Skin epidermis (tissue), 12 donors: ENCODE data around the gene CHTOP.

Experiments
- H3K27ac ChIP-seq, 21 experiments: fragments of 200-600 bp; sonication (generic) in 11 of 21; one replicate each; pipeline ENCODE4 v1.5.0; 2020; ENCODE audit warnings: mild to moderate bottlenecking in 3 of 21, inconsistent platforms in 2 of 21, moderate library complexity in 2 of 21
- H3K4me3 ChIP-seq, 7 experiments: fragments of 200-600 bp; sonication (generic) in 2 of 7; one replicate each; pipeline ENCODE4 v1.5.0; 2020; ENCODE audit warnings: inconsistent platforms in 2 of 7, mild to moderate bottlenecking in 2 of 7, moderate library complexity in 1 of 7

Gene CHTOP

GRCh38 chr1:153677718-153678518 is 44.1 kb downstream of the CHTOP start:
- peak overlapping the region in 4 of 21 experiments; percentile 28 to 82 (median 46) for H3K27ac ChIP-seq

DNA sequence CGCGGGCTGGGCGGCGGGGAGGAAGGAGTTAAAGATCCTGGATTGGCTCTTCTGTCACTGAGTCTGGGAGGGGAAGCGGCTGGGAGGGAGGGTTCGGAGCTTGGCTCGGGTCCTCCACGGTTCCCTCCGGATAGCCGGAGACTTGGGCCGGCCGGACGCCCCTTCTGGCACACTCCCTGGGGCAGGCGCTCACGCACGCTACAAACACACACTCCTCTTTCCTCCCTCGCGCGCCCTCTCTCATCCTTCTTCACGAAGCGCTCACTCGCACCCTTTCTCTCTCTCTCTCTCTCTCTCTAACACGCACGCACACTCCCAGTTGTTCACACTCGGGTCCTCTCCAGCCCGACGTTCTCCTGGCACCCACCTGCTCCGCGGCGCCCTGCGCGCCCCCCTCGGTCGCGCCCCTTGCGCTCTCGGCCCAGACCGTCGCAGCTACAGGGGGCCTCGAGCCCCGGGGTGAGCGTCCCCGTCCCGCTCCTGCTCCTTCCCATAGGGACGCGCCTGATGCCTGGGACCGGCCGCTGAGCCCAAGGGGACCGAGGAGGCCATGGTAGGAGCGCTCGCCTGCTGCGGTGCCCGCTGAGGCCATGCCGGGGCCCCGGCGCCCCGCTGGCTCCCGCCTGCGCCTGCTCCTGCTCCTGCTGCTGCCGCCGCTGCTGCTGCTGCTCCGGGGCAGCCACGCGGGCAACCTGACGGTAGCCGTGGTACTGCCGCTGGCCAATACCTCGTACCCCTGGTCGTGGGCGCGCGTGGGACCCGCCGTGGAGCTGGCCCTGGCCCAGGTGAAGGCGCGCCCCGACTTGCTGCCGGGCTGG is 44.9 kb downstream of the CHTOP start, which contains the start of gene NPR1:
Gene NPR1, plus strand, starts transcription at position 170 of the 818 bp plus-strand sequence. Its CDS starts 421 bp downstream, at position 591.
- H3K4me3 ChIP-seq, result peak within 1 kb of the TSS; percentile 24 to 46 (median 40)
- H3K27ac ChIP-seq, result peak within 1 kb of the TSS in 10 of 21 experiments; percentile 20 to 82 (median 47)

More at GRCh38 chr1:153677718-153678518, 44.1 kb downstream of the CHTOP start:
- H3K4me3 ChIP-seq, result peak overlapping the region; percentile 24 to 46 (median 40)

- Histone ChIP-seq H3K4me3 (peak overlapping the region; percentile 24 to 46 (median 40)), H3K27ac (peak overlapping the region in 10 of 21 experiments; percentile 20 to 82 (median 47))
Observed at GRCh38 chr1:153679337-153680119, 45.7 kb downstream of the CHTOP start.

DNA sequence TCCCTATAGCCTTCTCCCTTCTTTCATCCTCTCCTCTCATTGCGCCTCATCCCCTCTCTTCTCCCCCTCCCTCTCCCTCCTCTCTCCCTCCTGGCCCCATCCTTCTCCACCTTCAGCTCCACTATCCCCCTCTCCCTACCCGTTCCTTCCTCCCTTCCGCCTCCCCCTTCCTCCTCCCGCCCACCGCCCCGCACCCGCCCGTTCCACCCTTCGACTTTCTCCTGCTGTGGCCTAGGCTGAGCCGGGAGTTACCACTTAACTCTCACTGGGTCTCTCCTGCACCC is 46.2 kb downstream of the CHTOP start:
- peak overlapping the region in 6 of 7 experiments; percentile 24 to 46 (median 40) for H3K4me3 ChIP-seq
- peak overlapping the region in 4 of 21 experiments; percentile 20 to 82 (median 50) for H3K27ac ChIP-seq

DNA sequence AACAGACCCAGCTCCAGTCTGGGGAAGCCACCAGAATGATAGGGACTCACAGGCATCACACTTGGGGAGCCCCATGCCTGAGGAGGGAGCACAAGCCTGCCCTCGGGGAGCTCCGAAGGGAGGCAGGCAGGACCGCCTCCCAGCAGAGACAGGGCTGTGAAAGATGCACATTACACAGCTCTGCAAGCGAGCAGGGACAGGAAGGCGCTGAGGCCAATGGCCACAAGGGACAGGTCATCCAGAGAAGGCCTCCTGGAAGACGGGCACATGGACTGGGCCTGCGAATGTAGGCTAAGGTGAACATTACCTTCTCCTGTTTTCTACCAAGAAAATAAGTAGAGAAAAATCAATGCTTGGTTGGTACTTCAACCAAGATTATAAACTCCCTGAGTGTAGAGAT is 48.9 kb downstream of the CHTOP start:
- Histone ChIP-seq H3K4me3 (no peak overlapping the region), H3K27ac (no peak overlapping the region)

DNA sequence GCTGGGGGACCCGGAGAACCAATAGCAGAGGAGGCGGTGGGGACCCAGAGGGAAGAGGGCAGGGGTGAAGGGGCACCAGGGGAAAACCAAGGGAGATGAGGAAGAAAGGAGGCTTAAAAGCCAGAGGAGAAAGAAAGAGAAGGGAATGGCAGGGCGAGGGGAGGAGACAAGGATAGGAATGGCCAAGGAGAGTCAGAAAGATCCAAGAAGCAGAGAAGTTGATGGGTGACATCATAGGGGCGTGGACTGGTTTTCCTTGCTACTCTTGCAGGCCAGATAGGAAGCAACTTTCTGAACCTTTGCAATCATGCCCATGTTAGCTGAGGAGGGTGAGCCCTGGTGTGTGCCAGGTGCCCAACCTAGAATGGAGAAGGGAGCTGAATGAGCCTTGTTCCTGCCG is 50.0 kb downstream of the CHTOP start:
- Histone ChIP-seq H3K4me3 (no peak overlapping the region), H3K27ac (no peak overlapping the region)

DNA sequence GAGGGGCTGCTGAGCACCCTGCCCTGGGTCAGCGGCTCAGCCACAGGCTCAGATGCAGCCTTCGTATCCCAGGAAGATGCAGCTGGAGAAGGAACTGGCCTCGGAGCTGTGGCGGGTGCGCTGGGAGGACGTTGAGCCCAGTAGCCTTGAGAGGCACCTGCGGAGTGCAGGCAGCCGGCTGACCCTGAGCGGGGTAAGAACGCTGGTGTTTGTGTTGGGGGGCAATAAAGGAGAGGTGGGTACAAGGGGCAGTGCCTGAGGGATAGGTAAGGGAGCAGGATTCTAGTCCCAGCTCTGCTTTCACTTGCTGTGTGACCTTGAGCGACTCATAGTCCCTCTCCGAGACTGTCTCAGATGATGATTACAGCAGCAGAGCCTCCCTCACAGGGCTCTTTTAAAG is 51.0 kb downstream of the CHTOP start:
- H3K27ac ChIP-seq, result no peak overlapping the region
- H3K4me3 ChIP-seq, result no peak overlapping the region

GRCh38 chr1:153685544-153686340 is 51.9 kb downstream of the CHTOP start:
- H3K4me3 ChIP-seq, result no peak overlapping the region
- no peak overlapping the region for H3K27ac ChIP-seq

DNA sequence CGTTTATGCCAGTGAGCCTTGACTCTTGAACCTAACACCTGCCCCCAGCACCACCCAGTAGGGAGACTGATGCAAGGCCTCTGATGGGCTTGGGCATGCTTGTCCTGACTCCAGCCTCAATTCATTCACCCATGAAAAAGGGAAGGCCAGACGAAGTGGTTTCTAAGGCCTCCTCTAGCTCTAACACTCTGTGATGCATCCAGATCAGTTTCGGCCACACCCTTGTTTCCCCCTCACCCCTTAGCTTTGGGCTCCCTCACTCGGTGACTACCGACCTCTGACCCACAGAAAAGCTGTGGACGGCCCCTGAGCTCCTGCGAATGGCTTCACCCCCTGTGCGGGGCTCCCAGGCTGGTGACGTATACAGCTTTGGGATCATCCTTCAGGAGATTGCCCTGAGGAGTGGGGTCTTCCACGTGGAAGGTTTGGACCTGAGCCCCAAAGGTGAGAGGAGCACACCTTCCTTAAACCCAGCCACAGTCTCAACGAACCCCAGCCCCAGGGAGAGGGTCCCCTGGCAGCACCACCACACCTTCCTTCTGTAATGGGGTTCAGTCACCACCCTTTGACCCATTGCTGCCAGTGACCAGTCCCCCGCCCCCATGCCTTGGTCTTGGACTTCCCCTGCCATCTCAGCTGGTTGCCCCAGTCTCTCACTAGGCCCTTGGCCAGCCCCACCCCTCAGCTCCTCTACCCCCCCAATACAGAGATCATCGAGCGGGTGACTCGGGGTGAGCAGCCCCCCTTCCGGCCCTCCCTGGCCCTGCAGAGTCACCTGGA is 53.7 kb downstream of the CHTOP start:
- no peak overlapping the region for H3K27ac ChIP-seq
- no peak overlapping the region for H3K4me3 ChIP-seq

GRCh38 chr1:153688276-153688675 is 54.4 kb downstream of the CHTOP start:
- no peak overlapping the region for H3K4me3 ChIP-seq
- no peak overlapping the region for H3K27ac ChIP-seq

DNA sequence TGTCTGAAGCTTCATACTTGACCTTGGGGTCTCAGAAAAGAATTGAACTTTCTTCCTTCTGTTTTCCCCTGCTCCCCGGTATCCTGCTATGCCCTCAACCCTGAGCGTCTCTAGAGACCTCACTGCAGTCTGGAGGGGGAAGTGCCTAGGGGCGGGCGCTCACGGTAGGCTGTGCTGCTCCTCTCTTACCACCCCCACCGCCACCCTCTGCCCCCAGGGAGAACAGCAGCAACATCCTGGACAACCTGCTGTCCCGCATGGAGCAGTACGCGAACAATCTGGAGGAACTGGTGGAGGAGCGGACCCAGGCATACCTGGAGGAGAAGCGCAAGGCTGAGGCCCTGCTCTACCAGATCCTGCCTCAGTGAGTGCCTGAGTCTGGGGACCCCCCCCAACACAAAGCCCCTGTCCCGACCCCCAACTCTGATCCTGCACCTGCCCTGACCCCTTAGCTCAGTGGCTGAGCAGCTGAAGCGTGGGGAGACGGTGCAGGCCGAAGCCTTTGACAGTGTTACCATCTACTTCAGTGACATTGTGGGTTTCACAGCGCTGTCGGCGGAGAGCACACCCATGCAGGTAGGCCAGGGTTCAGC is 55.0 kb downstream of the CHTOP start:
- H3K4me3 ChIP-seq, result no peak overlapping the region
- H3K27ac ChIP-seq, result no peak overlapping the region

DNA sequence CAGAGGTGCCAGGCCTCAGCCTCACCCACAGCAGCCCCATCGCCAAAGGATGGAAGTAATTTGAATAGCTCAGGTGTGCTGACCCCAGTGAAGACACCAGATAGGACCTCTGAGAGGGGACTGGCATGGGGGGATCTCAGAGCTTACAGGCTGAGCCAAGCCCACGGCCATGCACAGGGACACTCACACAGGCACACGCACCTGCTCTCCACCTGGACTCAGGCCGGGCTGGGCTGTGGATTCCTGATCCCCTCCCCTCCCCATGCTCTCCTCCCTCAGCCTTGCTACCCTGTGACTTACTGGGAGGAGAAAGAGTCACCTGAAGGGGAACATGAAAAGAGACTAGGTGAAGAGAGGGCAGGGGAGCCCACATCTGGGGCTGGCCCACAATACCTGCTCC is 59.6 kb downstream of the CHTOP start:
- no peak overlapping the region for H3K27ac ChIP-seq
- H3K4me3 ChIP-seq, result no peak overlapping the region
